K562 (cell line): ENCODE data around the gene RHPN2. TPM values are rescaled to one million over a fixed set of nuclear protein-coding genes. Genes with fewer than 3 reads are reported as not detected.

Source experiments
- ARNT ChIP-seq, 2 experiments: fragments of 450-650 bp; IDR thresholded peaks; 2 replicates each; pipeline ENCODE4 v1.6.1; 2016; ENCODE audit warnings: mild to moderate bottlenecking in 1 of 2
- ATF7 ChIP-seq: fragments of 450-650 bp; IDR thresholded peaks from 2 replicates; pipeline ENCODE4 v1.7.1; 2014; ENCODE audit warnings: mild to moderate bottlenecking, moderate library complexity
- BACH1 ChIP-seq: fragments of 200-800 bp; sonication (Bioruptor generic); IDR thresholded peaks from 2 replicates; pipeline ENCODE4 v1.6.1; 2016; ENCODE audit warnings: missing genetic modification characterization, missing compliant biosample characterization
- E4F1 ChIP-seq: fragments of 250-450 bp; sonication (Bioruptor Pico); IDR thresholded peaks from 2 replicates; pipeline ENCODE4 v1.5.0; 2021; ENCODE audit warnings: mild to moderate bottlenecking, borderline replicate concordance
- ELF2 ChIP-seq: fragments of 250-450 bp; sonication (Bioruptor Pico); IDR thresholded peaks from 2 replicates; pipeline ENCODE4 v1.5.0; 2021; ENCODE audit warnings: mild to moderate bottlenecking
- ESRRA ChIP-seq: fragments of 450-650 bp; IDR thresholded peaks from 2 replicates; pipeline ENCODE4 v1.6.1; 2014; ENCODE audit warnings: low read depth, mild to moderate bottlenecking, moderate library complexity, borderline replicate concordance
- FUS ChIP-seq: fragments of 200-400 bp; formaldehyde crosslinking; optimal IDR thresholded peaks from 2 replicates; pipeline ENCODE3; 2017; ENCODE audit warnings: low read depth, low read length
- KLF1 ChIP-seq: fragments of 450-650 bp; IDR thresholded peaks from 2 replicates; pipeline ENCODE4 v1.6.1; 2016; ENCODE audit warnings: missing genetic modification characterization, missing compliant biosample characterization
- KLF13 ChIP-seq: fragments of 450-650 bp; IDR thresholded peaks from 2 replicates; pipeline ENCODE4 v1.6.1; 2016; ENCODE audit warnings: missing genetic modification characterization, low read depth, mild to moderate bottlenecking, missing compliant biosample characterization, moderate library complexity, borderline replicate concordance
- POLR2A ChIP-seq: fragments of 450-650 bp; conservative IDR thresholded peaks from 2 replicates; pipeline ENCODE4 v1.6.1; 2016
- RUNX1 ChIP-seq: sonication (generic); IDR thresholded peaks from 2 replicates; pipeline ENCODE4 v1.6.1; 2016; ENCODE audit warnings: antibody characterized with exemption, low read depth
- SIRT6 ChIP-seq: IDR thresholded peaks from one replicate; pipeline ENCODE4 v1.6.1; 2012; ENCODE audit warnings: low read depth, mild to moderate bottlenecking, control low read depth, inconsistent platforms, low read length, moderate library complexity
- STAT5B ChIP-seq: fragments of 250-450 bp; sonication (Bioruptor Pico); IDR thresholded peaks from 2 replicates; pipeline ENCODE4 v1.8.0; 2021; ENCODE audit warnings: mild to moderate bottlenecking, inconsistent platforms
- ZNF75A ChIP-seq: fragments of 450-650 bp; formaldehyde crosslinking; IDR thresholded peaks from 2 replicates; pipeline ENCODE4 v1.4.0; 2020; ENCODE audit warnings: mild to moderate bottlenecking
- polyA plus RNA-seq, 8 experiments: library from polyadenylated mRNA; depleted of rRNA in 4 of 8; stranded (reverse) in 5 of 8; unstranded in 3 of 8; fragments of >200 nt; fragmentation: Nextera tagmentation in 2 of 8; fragmentation: Illumina TruSeq in 1 of 8; extraction: Ambion mirVana in 2 of 8; extraction: Trizol in 1 of 8; gene quantifications; 2 replicates each; pipeline versions ENCODE4 v1.2.1 to v1.2.3, GENCODE V29; 2011 to 2014; ENCODE audit warnings: inconsistent platforms in 1 of 8, missing spikeins in 1 of 8
- total RNA-seq, 7 experiments: library from RNA; depleted of rRNA in 6 of 7; stranded (reverse); fragments of >200 nt in 6 of 7; fragmentation: Illumina TruSeq in 2 of 7; extraction: Trizol in 2 of 7; gene quantifications; 2 replicates each; pipeline versions ENCODE4 v1.2.1 to v1.2.3, GENCODE V29; 2011 to 2021; ENCODE audit warnings: low replicate concordance in 1 of 7
- TF ChIP-seq, protein P1 (sequence below), 2 experiments: IDR thresholded peaks in 1 of 2; conservative IDR thresholded peaks in 1 of 2; 2 replicates each; pipeline ENCODE4 v1.6.1; 2016; ENCODE audit warnings: low read depth in 2 of 2, mild to moderate bottlenecking in 1 of 2, missing compliant biosample characterization in 1 of 2, missing genetic modification characterization in 1 of 2, moderate library complexity in 1 of 2
- TF ChIP-seq, protein P2 (sequence below): sonication (generic); formaldehyde crosslinking; IDR thresholded peaks from 2 replicates; pipeline ENCODE4 v1.8.1; 2023; ENCODE audit warnings: mild to moderate bottlenecking, missing genetic modification reagents
- TF ChIP-seq, protein P3 (sequence below): fragments of 450-650 bp; formaldehyde crosslinking; IDR thresholded peaks from 2 replicates; pipeline ENCODE4 v1.4.0; 2022; ENCODE audit warnings: missing genetic modification characterization
- TF ChIP-seq, protein P4 (sequence below): fragments of 450-650 bp; IDR thresholded peaks from 2 replicates; pipeline ENCODE4 v1.6.1; 2016; ENCODE audit warnings: borderline replicate concordance

Gene RHPN2
- total and polyA plus RNA-seq, 9 of the 15 experiments (the other 6 are each of a cell fraction or from before 2014, with no cell fraction given): 0.63 to 9.9 (median 3.2) TPM

DNA sequence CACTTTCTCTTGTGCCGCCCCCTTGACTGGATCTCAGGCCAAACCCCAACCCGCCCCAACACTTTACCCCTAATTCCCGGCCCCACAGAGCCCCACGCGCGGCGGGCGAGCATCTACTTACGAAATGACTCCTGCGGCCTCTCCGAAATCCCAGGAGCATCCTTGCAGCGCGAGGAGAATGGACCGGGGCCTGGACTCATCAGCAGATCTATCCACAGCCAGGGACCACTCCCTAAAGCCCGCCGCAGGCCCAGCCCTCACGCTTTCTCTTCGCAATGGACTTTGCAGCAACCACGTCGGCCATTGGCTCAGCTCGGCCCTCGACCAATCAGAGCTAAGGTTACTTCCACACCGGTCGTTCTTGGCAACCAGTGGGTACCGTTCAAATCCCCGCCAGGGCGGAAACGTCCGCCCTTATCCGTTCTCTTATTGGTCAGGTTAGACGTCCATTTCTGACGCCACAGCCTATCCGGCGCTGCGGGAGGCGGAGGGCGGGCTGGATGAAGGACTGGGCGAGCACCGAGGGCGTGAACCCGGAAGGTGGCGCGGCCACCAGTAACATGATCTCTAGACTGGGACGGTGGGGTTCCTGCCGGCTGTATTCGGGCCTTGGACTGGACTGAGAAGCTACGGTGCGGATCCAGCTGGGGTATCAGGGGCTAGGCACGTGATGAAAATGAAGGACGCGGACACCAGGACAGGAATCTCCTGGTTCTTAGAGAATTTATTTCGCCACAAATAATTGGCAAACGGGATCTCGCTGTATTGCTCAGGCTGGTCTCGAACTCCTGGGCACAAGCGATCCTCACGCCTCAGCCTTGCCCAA lies 92.8 kb downstream of the RHPN2 start, which contains the start of the genes CEP89 and FAAP24 (continued):
- TF ChIP-seq, protein P1, sequence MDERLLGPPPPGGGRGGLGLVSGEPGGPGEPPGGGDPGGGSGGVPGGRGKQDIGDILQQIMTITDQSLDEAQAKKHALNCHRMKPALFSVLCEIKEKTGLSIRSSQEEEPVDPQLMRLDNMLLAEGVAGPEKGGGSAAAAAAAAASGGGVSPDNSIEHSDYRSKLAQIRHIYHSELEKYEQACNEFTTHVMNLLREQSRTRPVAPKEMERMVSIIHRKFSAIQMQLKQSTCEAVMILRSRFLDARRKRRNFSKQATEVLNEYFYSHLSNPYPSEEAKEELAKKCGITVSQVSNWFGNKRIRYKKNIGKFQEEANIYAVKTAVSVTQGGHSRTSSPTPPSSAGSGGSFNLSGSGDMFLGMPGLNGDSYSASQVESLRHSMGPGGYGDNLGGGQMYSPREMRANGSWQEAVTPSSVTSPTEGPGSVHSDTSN (CRISPR knock-in tag; IDR thresholded peaks at IDR 0.05; ENCODE audit: low read depth): peak; percentile 66
- TF ChIP-seq, protein P1 (tag; conservative IDR thresholded peaks at IDR 0.05; ENCODE audit: low read depth): peak; percentile 98
- TF ChIP-seq, protein P2, sequence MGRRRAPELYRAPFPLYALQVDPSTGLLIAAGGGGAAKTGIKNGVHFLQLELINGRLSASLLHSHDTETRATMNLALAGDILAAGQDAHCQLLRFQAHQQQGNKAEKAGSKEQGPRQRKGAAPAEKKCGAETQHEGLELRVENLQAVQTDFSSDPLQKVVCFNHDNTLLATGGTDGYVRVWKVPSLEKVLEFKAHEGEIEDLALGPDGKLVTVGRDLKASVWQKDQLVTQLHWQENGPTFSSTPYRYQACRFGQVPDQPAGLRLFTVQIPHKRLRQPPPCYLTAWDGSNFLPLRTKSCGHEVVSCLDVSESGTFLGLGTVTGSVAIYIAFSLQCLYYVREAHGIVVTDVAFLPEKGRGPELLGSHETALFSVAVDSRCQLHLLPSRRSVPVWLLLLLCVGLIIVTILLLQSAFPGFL (CRISPR knock-in tag): no peak
- TF ChIP-seq SIRT6 (no peak), POLR2A (peak; percentile 88), E4F1 (CRISPR knock-in tag) (no peak), ESRRA (peak; percentile 43; the same call in 1 of the 2 replicates), ZNF75A (no peak), ARNT (IDR thresholded peaks at IDR 0.05) (no peak), RUNX1 (no peak), ELF2 (CRISPR knock-in tag) (peak; percentile 97), FUS (no peak), STAT5B (CRISPR knock-in tag) (no peak), BACH1 (tag) (no peak), ATF7 (peak; percentile 85), KLF13 (tag) (0 out of 2 replicates have a peak, but pooled peaks have one; percentile 16), KLF1 (peak; percentile 36; the same call in 1 of the 2 replicates)
- TF ChIP-seq, protein P3, sequence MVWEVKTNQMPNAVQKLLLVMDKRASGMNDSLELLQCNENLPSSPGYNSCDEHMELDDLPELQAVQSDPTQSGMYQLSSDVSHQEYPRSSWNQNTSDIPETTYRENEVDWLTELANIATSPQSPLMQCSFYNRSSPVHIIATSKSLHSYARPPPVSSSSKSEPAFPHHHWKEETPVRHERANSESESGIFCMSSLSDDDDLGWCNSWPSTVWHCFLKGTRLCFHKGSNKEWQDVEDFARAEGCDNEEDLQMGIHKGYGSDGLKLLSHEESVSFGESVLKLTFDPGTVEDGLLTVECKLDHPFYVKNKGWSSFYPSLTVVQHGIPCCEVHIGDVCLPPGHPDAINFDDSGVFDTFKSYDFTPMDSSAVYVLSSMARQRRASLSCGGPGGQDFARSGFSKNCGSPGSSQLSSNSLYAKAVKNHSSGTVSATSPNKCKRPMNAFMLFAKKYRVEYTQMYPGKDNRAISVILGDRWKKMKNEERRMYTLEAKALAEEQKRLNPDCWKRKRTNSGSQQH (CRISPR knock-in tag): no peak
- TF ChIP-seq, protein P4, sequence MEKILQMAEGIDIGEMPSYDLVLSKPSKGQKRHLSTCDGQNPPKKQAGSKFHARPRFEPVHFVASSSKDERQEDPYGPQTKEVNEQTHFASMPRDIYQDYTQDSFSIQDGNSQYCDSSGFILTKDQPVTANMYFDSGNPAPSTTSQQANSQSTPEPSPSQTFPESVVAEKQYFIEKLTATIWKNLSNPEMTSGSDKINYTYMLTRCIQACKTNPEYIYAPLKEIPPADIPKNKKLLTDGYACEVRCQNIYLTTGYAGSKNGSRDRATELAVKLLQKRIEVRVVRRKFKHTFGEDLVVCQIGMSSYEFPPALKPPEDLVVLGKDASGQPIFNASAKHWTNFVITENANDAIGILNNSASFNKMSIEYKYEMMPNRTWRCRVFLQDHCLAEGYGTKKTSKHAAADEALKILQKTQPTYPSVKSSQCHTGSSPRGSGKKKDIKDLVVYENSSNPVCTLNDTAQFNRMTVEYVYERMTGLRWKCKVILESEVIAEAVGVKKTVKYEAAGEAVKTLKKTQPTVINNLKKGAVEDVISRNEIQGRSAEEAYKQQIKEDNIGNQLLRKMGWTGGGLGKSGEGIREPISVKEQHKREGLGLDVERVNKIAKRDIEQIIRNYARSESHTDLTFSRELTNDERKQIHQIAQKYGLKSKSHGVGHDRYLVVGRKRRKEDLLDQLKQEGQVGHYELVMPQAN: peak; percentile 94
